Naive thymus-derived CD8-positive, alpha-beta T cell (primary cell): ENCODE data around the gene SRP19. TPM values are rescaled to one million over a fixed set of nuclear protein-coding genes. Genes with fewer than 3 reads are reported as not detected.
"Not testable (repeated sequence)": the region's sequence is repeated elsewhere in the genome, so short reads cannot be mapped to it uniquely, and the experiment has no call there.

Experiments
- ATAC-seq, 2 donors: fragments of 150-1000 bp; cut with Tn5 transposase in 1 of 2; sonication (Bioruptor Pico), chemical (Tn5 transposase) in 1 of 2; 1 replicate in 1 of 2; 2 replicates in 1 of 2; pipeline ENCODE4 v1.10.0; 2021; ENCODE audit warnings: mild to moderate bottlenecking in 2 of 2, moderate library complexity in 2 of 2
- POLR2A ChIA-PET: fragments of 350-600 bp; sonication (Branson Sonifier 250); formaldehyde crosslinking; loops from one replicate; lab custom pipeline; 2021; ENCODE audit warnings: antibody characterized with exemption; lab: Charles Lee
- DNase-seq, 10 donors: peaks; one replicate each; pipeline versions ENCODE4 v3.0.0 to v3.0.0-alpha.2; 2020 to 2022
- H3K27ac Mint-ChIP-seq, 10 donors: one replicate each; pipeline ENCODE4 v1.8.0; 2020 to 2022; ENCODE audit warnings: mild to moderate bottlenecking in 10 of 10, mixed read lengths in 10 of 10, moderate library complexity in 4 of 10, inconsistent platforms in 1 of 10
- H3K27me3 Mint-ChIP-seq, 5 donors: one replicate each; pipeline ENCODE4 v1.8.0; 2021 to 2022; ENCODE audit warnings: mixed read lengths in 5 of 5
- H3K36me3 Mint-ChIP-seq, 3 donors: one replicate each; pipeline ENCODE4 v1.8.0; 2020 to 2022; ENCODE audit warnings: mixed read lengths in 3 of 3, mild to moderate bottlenecking in 2 of 3, inconsistent platforms in 1 of 3
- H3K4me1 Mint-ChIP-seq, 4 donors: one replicate each; pipeline ENCODE4 v1.8.0; 2021 to 2022; ENCODE audit warnings: mixed read lengths in 4 of 4
- H3K4me3 Mint-ChIP-seq, 10 donors: one replicate each; pipeline ENCODE4 v1.8.0; 2020 to 2022; ENCODE audit warnings: mild to moderate bottlenecking in 10 of 10, mixed read lengths in 10 of 10, moderate library complexity in 6 of 10, inconsistent platforms in 1 of 10
- H3K9me3 Mint-ChIP-seq, 9 donors: one replicate each; pipeline ENCODE4 v1.8.0; 2020 to 2022; ENCODE audit warnings: mixed read lengths in 9 of 9, mild to moderate bottlenecking in 3 of 9, inconsistent platforms in 1 of 9, moderate library complexity in 1 of 9
- polyA plus RNA-seq, 3 donors: library from polyadenylated mRNA; unstranded; fragments of 300-500 nt; fragmentation: Illumina TruSeq; gene quantifications; one replicate each; pipeline ENCODE4 v1.2.3, GENCODE V29; 2021
- total RNA-seq, 8 experiments: library from RNA in 2 of 8; stranded (reverse) in 2 of 8; gene quantifications; one replicate each; pipeline ENCODE4 v1.2.3 and lab custom pipeline; 2021 to 2026

Gene SRP19
- total and polyA plus RNA-seq, 5 experiments from 2014 or later = 46.3 to 133 (median 84.4) TPM

GRCh38 chr5:112870966-112871365, 9.9 kb downstream of the SRP19 start:
- Mint-ChIP-seq H3K27ac (peak overlapping the region in 1 of 10 donors; percentile 89), H3K4me3 (no peak overlapping the region), H3K36me3 (peaks cover 5 to 78% (median 9%) of the 10 kb centered on the region in 3 donors), H3K4me1 (peaks cover 10 to 46% (median 26%) of the 10 kb centered on the region in 4 donors), H3K27me3 (no peaks in the 10 kb centered on the region), H3K9me3 (no peaks in the 10 kb centered on the region)
- POLR2A ChIA-PET = no interaction called here
- no peak for DNase-seq
- ATAC-seq = no peak

- H3K27me3 Mint-ChIP-seq = no peaks in the 10 kb centered on the region
- no peak overlapping the region for H3K4me3 Mint-ChIP-seq
- H3K4me1 Mint-ChIP-seq = peaks cover 11 to 49% (median 30%) of the 10 kb centered on the region in 4 donors
- ATAC-seq (no peak), DNase-seq (no peak)
- peak overlapping the region in 4 of 10 donors; percentile 11 to 96 (median 54) for H3K27ac Mint-ChIP-seq
- POLR2A ChIA-PET = no interaction called here
- H3K36me3 Mint-ChIP-seq = peaks cover 0 to 58% (median 14%) of the 10 kb centered on the region in 3 donors
- H3K9me3 Mint-ChIP-seq = no peaks in the 10 kb centered on the region
These were observed 15.3 kb downstream of the SRP19 start for GRCh38 chr5:112876362-112876761.

GRCh38 chr5:112878101-112878500, 17.0 kb downstream of the SRP19 start:
- no peak for ATAC-seq
- no peaks in the 10 kb centered on the region for H3K9me3 Mint-ChIP-seq
- peaks cover 7 to 43% (median 27%) of the 10 kb centered on the region in 4 donors for H3K4me1 Mint-ChIP-seq
- no peaks in the 10 kb centered on the region for H3K27me3 Mint-ChIP-seq
- H3K36me3 Mint-ChIP-seq = peaks cover 0 to 52% (median 11%) of the 10 kb centered on the region in 3 donors
- peak overlapping the region in 6 of 10 donors; percentile 27 to 96 (median 60) for H3K27ac Mint-ChIP-seq
- H3K4me3 Mint-ChIP-seq = peak overlapping the region in 1 of 10 donors; percentile 73
- DNase-seq = no peak
- POLR2A ChIA-PET = interaction anchor here (0.7 kb wide), 1 partner anchor 37 kb away, joined by 3 read pairs; no protein-coding TSS in a partner anchor

GRCh38 chr5:112878760-112879159, 17.7 kb downstream of the SRP19 start:
- Mint-ChIP-seq H3K27me3 (no peaks in the 10 kb centered on the region), H3K9me3 (no peaks in the 10 kb centered on the region), H3K36me3 (peaks cover 0 to 46% (median 9%) of the 10 kb centered on the region in 3 donors), H3K27ac (peak overlapping the region; percentile 4 to 96 (median 66)), H3K4me3 (peak overlapping the region in 8 of 10 donors; percentile 4 to 73 (median 36)), H3K4me1 (peaks cover 7 to 40% (median 25%) of the 10 kb centered on the region in 4 donors)
- DNase-seq (peak in 6 of 10 donors; percentile 11 to 35 (median 17)), ATAC-seq (peak; percentile 80 to 91)
- POLR2A ChIA-PET = no interaction called here

GRCh38 chr5:112880219-112880964, 19.3 kb downstream of the SRP19 start:
- POLR2A ChIA-PET = interaction anchor here (1.0 to 1.3 kb wide), 2 partner anchors 9 to 41 kb away, joined by 3 to 4 read pairs; no protein-coding TSS in a partner anchor
- no peak overlapping the region for H3K4me3 Mint-ChIP-seq

GRCh38 chr5:112883192-112883591, 22.1 kb downstream of the SRP19 start:
- Mint-ChIP-seq H3K4me3 (no peak overlapping the region), H3K27me3 (no peaks in the 10 kb centered on the region), H3K36me3 (peaks cover 0 to 19% (median 17%) of the 10 kb centered on the region in 3 donors), H3K9me3 (no peaks in the 10 kb centered on the region), H3K4me1 (peaks cover 13 to 43% (median 34%) of the 10 kb centered on the region in 4 donors), H3K27ac (no peak overlapping the region)
- ATAC-seq = no peak
- POLR2A ChIA-PET = no interaction called here
- DNase-seq = no peak

More at GRCh38 chr5:112880219-112880964, 19.3 kb downstream of the SRP19 start:
- H3K27me3 Mint-ChIP-seq = no peaks in the 10 kb centered on the region
- ATAC-seq (no peak), DNase-seq (no peak)
- H3K36me3 Mint-ChIP-seq = peaks cover 0 to 35% (median 12%) of the 10 kb centered on the region in 3 donors
- no peaks in the 10 kb centered on the region for H3K9me3 Mint-ChIP-seq
- H3K4me1 Mint-ChIP-seq = peaks cover 7 to 33% (median 25%) of the 10 kb centered on the region in 4 donors
- peak overlapping the region in 8 of 10 donors; percentile 2 to 77 (median 44) for H3K27ac Mint-ChIP-seq

GRCh38 chr5:112885001-112885400, 23.9 kb downstream of the SRP19 start:
- peaks cover 0 to 20% (median 14%) of the 10 kb centered on the region in 3 donors for H3K36me3 Mint-ChIP-seq
- POLR2A ChIA-PET = interaction anchor here (1.3 to 1.6 kb wide), 2 partner anchors 24 to 37 kb away, joined by 4 to 11 read pairs; partner anchors contain the start of genes REEP5 and SRP19
- H3K27me3 Mint-ChIP-seq = no peaks in the 10 kb centered on the region
- ATAC-seq = no peak
- H3K27ac Mint-ChIP-seq = peak overlapping the region in 5 of 10 donors; percentile 19 to 81 (median 69)
- H3K4me3 Mint-ChIP-seq = no peak overlapping the region
- no peak for DNase-seq
- peaks cover 12 to 44% (median 31%) of the 10 kb centered on the region in 4 donors for H3K4me1 Mint-ChIP-seq
- no peaks in the 10 kb centered on the region for H3K9me3 Mint-ChIP-seq

GRCh38 chr5:112886975-112887374, 25.9 kb downstream of the SRP19 start:
- peaks cover 18 to 39% (median 31%) of the 10 kb centered on the region in 4 donors for H3K4me1 Mint-ChIP-seq
- H3K9me3 Mint-ChIP-seq = no peaks in the 10 kb centered on the region
- ATAC-seq (peak; percentile 56 to 84), DNase-seq (peak in 1 of 10 donors; percentile 14)
- H3K27me3 Mint-ChIP-seq = no peaks in the 10 kb centered on the region
- peaks cover 6 to 21% (median 16%) of the 10 kb centered on the region in 3 donors for H3K36me3 Mint-ChIP-seq
- H3K4me3 Mint-ChIP-seq = peak overlapping the region; percentile 6 to 81 (median 48)
- POLR2A ChIA-PET = no interaction called here
- peak overlapping the region; percentile 32 to 90 (median 85) for H3K27ac Mint-ChIP-seq

GRCh38 chr5:112892066-112892465, 31.0 kb downstream of the SRP19 start:
- POLR2A ChIA-PET, H3K4me3 Mint-ChIP-seq, H3K9me3 Mint-ChIP-seq, ATAC-seq, DNase-seq, H3K27me3 Mint-ChIP-seq: not testable (repeated sequence)
- Mint-ChIP-seq H3K36me3 (peaks cover 11 to 45% (median 16%) of the 10 kb centered on the region in 3 donors), H3K4me1 (peaks cover 21 to 31% (median 25%) of the 10 kb centered on the region in 4 donors), H3K27ac (peak overlapping the region in 3 of 10 donors; percentile 71 to 84 (median 75))

- DNase-seq (no peak), ATAC-seq (no peak)
- POLR2A ChIA-PET = no interaction called here
- H3K4me1 Mint-ChIP-seq = peaks cover 15 to 25% (median 21%) of the 10 kb centered on the region in 4 donors
- H3K27me3 Mint-ChIP-seq = no peaks in the 10 kb centered on the region
- H3K27ac Mint-ChIP-seq = peak overlapping the region in 6 of 10 donors; percentile 24 to 84 (median 60)
- no peak overlapping the region for H3K4me3 Mint-ChIP-seq
- H3K36me3 Mint-ChIP-seq = peaks cover 11 to 52% (median 16%) of the 10 kb centered on the region in 3 donors
- no peaks in the 10 kb centered on the region for H3K9me3 Mint-ChIP-seq
These were observed 31.7 kb downstream of the SRP19 start for GRCh38 chr5:112892776-112893175.

- Mint-ChIP-seq H3K36me3 (peaks cover 11 to 73% (median 22%) of the 10 kb centered on the region in 3 donors), H3K4me1 (peaks cover 7 to 18% (median 15%) of the 10 kb centered on the region in 4 donors), H3K9me3 (no peaks in the 10 kb centered on the region), H3K27ac (no peak overlapping the region), H3K27me3 (no peaks in the 10 kb centered on the region), H3K4me3 (no peak overlapping the region)
- no peak for DNase-seq
- ATAC-seq = no peak
- POLR2A ChIA-PET = no interaction called here
These were observed 34.6 kb downstream of the SRP19 start for GRCh38 chr5:112895682-112896081.

GRCh38 chr5:112902561-112902960, 41.5 kb downstream of the SRP19 start:
- DNase-seq (no peak), ATAC-seq (no peak)
- Mint-ChIP-seq H3K27me3 (no peaks in the 10 kb centered on the region), H3K27ac (peak overlapping the region in 4 of 10 donors; percentile 14 to 38 (median 36)), H3K4me1 (peaks cover 11 to 36% (median 15%) of the 10 kb centered on the region in 4 donors), H3K4me3 (no peak overlapping the region), H3K36me3 (peaks cover 4 to 67% (median 16%) of the 10 kb centered on the region in 3 donors), H3K9me3 (no peaks in the 10 kb centered on the region)
- POLR2A ChIA-PET = interaction anchor here (1.0 to 1.4 kb wide), 2 partner anchors 10 to 12 kb away, joined by 5 to 6 read pairs; no protein-coding TSS in a partner anchor
